ENCODE measurements around the gene ASB3. TPM values are rescaled to one million over a fixed set of nuclear protein-coding genes. Genes with fewer than 3 reads are reported as not detected.

The ASB3 gene
- total RNA-seq, 2 experiments from 2014 or later, result 26.4 to 30.3 TPM

- Histone ChIP-seq H3K9me3 (ENCODE audit: low read length) (no peaks in the 10 kb centered on the region), H4K20me1 (ENCODE audit: insufficient read depth, low read length) (no peaks in the 10 kb centered on the region), H3K4me1 (ENCODE audit: insufficient read depth, low read length, poor library complexity, severe bottlenecking) (no peaks in the 10 kb centered on the region), H3K36me3 (ENCODE audit: insufficient read depth, low read length) (no peaks in the 10 kb centered on the region), H3K9me2 (ENCODE audit: insufficient read depth, low read length) (no peaks in the 10 kb centered on the region), H3K79me2 (ENCODE audit: insufficient read depth, low read depth, low read length) (no peaks in the 10 kb centered on the region), H3K4me2 (ENCODE audit: low read length) (no peak overlapping the region), H3K4me3 (ENCODE audit: low read depth, low read length, poor library complexity, severe bottlenecking) (no peak overlapping the region), H3K27ac (ENCODE audit: low read depth, low read length, poor library complexity, severe bottlenecking) (no peak overlapping the region), H2AFZ (ENCODE audit: low read length) (no peak overlapping the region)
- POLR2A ChIA-PET, result no interaction called here
- no peak for DNase-seq (ENCODE audit: low spot score)
- intact Hi-C loops (cut with micrococcal nuclease; ENCODE audit: unreplicated experiment), result no loop called here
- TF ChIP-seq, protein P1, sequence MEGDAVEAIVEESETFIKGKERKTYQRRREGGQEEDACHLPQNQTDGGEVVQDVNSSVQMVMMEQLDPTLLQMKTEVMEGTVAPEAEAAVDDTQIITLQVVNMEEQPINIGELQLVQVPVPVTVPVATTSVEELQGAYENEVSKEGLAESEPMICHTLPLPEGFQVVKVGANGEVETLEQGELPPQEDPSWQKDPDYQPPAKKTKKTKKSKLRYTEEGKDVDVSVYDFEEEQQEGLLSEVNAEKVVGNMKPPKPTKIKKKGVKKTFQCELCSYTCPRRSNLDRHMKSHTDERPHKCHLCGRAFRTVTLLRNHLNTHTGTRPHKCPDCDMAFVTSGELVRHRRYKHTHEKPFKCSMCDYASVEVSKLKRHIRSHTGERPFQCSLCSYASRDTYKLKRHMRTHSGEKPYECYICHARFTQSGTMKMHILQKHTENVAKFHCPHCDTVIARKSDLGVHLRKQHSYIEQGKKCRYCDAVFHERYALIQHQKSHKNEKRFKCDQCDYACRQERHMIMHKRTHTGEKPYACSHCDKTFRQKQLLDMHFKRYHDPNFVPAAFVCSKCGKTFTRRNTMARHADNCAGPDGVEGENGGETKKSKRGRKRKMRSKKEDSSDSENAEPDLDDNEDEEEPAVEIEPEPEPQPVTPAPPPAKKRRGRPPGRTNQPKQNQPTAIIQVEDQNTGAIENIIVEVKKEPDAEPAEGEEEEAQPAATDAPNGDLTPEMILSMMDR (conservative IDR thresholded peaks at IDR 0.05; ENCODE audit: low read length), result no peak
- no peak for TF ChIP-seq EZH2phosphoT487 (IDR thresholded peaks at IDR 0.05; ENCODE audit: borderline replicate concordance, low read depth, low read length)
- CTCF ChIA-PET (ENCODE audit: unreplicated experiment), result no interaction called here
- BruUV-seq (replicated peaks), result no TSS peak
Observed at GRCh38 chr2:53632714-53633113, 154.0 kb downstream of the ASB3 start.

DNA sequence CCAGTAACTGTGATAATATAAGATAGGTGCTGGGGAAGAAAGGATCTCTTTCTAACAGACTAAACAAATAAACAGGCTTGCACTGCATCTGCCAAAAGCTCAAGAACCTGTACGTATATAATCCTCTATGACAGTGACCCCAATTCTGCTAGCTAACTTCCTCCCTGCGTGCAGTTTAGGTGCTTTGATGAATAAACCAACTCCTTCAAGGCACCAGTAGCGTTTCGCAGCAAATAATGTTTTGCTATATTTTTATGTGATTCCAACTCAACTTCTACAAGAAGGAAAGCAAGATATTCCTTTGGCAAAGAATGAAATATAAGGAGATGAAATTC lies 154.7 kb downstream of the ASB3 start:
- Histone ChIP-seq H3K27ac (ENCODE audit: low read depth, low read length, poor library complexity, severe bottlenecking) (no peak overlapping the region), H2AFZ (ENCODE audit: low read length) (no peak overlapping the region), H3K4me3 (ENCODE audit: low read depth, low read length, poor library complexity, severe bottlenecking) (no peak overlapping the region), H3K4me1 (ENCODE audit: insufficient read depth, low read length, poor library complexity, severe bottlenecking) (no peaks in the 10 kb centered on the region), H3K9me3 (ENCODE audit: low read length) (no peaks in the 10 kb centered on the region), H3K9me2 (ENCODE audit: insufficient read depth, low read length) (no peaks in the 10 kb centered on the region), H4K20me1 (ENCODE audit: insufficient read depth, low read length) (no peaks in the 10 kb centered on the region), H3K4me2 (ENCODE audit: low read length) (no peak overlapping the region), H3K79me2 (ENCODE audit: insufficient read depth, low read depth, low read length) (no peaks in the 10 kb centered on the region), H3K36me3 (ENCODE audit: insufficient read depth, low read length) (no peaks in the 10 kb centered on the region)
- ChIA-PET POLR2A (no interaction called here), CTCF (ENCODE audit: unreplicated experiment) (no interaction called here)
- DNase-seq (ENCODE audit: low spot score), result no peak
- intact Hi-C loops (cut with micrococcal nuclease; ENCODE audit: unreplicated experiment), result no loop called here
- BruUV-seq (replicated peaks), result no TSS peak
- no peak for TF ChIP-seq EZH2phosphoT487 (IDR thresholded peaks at IDR 0.05; ENCODE audit: borderline replicate concordance, low read depth, low read length)
- TF ChIP-seq, protein P1 (conservative IDR thresholded peaks at IDR 0.05; ENCODE audit: low read length), result no peak

GRCh38 chr2:53631313-53632125 lies 155.2 kb downstream of the ASB3 start:
- TF ChIP-seq, protein P1 (conservative IDR thresholded peaks at IDR 0.05; ENCODE audit: low read length), result no peak
- no peak for TF ChIP-seq EZH2phosphoT487 (IDR thresholded peaks at IDR 0.05; ENCODE audit: borderline replicate concordance, low read depth, low read length)
- CTCF ChIA-PET (ENCODE audit: unreplicated experiment), result no interaction called here
- no TSS peak for BruUV-seq (replicated peaks)

More at GRCh38 chr2:53631313-53632125, 155.2 kb downstream of the ASB3 start:
- Histone ChIP-seq H3K4me3 (ENCODE audit: low read depth, low read length, poor library complexity, severe bottlenecking) (no peak overlapping the region), H3K36me3 (ENCODE audit: insufficient read depth, low read length) (no peaks in the 10 kb centered on the region), H3K27ac (ENCODE audit: low read depth, low read length, poor library complexity, severe bottlenecking) (no peak overlapping the region), H3K9me3 (ENCODE audit: low read length) (no peaks in the 10 kb centered on the region), H3K9me2 (ENCODE audit: insufficient read depth, low read length) (no peaks in the 10 kb centered on the region), H3K4me2 (ENCODE audit: low read length) (no peak overlapping the region), H2AFZ (ENCODE audit: low read length) (no peak overlapping the region), H4K20me1 (ENCODE audit: insufficient read depth, low read length) (no peaks in the 10 kb centered on the region), H3K4me1 (ENCODE audit: insufficient read depth, low read length, poor library complexity, severe bottlenecking) (no peaks in the 10 kb centered on the region), H3K79me2 (ENCODE audit: insufficient read depth, low read depth, low read length) (no peaks in the 10 kb centered on the region)
- POLR2A ChIA-PET, result no interaction called here
- DNase-seq (ENCODE audit: low spot score), result no peak
- intact Hi-C loops (cut with micrococcal nuclease; ENCODE audit: unreplicated experiment), result no loop called here

Data from OCI-LY7 (cell line).